Activated CD8-positive, alpha-beta memory T cell treated with anti-CD3 and anti-CD28 coated beads, Interleukin-2, amount 50 U/mL, for 48 hours (primary cell): ENCODE measurements around the gene PIGS.

Experiments
- DNase-seq: peaks from one replicate; pipeline ENCODE4 v3.0.0-alpha.2; 2020

PIGS gene

DNA sequence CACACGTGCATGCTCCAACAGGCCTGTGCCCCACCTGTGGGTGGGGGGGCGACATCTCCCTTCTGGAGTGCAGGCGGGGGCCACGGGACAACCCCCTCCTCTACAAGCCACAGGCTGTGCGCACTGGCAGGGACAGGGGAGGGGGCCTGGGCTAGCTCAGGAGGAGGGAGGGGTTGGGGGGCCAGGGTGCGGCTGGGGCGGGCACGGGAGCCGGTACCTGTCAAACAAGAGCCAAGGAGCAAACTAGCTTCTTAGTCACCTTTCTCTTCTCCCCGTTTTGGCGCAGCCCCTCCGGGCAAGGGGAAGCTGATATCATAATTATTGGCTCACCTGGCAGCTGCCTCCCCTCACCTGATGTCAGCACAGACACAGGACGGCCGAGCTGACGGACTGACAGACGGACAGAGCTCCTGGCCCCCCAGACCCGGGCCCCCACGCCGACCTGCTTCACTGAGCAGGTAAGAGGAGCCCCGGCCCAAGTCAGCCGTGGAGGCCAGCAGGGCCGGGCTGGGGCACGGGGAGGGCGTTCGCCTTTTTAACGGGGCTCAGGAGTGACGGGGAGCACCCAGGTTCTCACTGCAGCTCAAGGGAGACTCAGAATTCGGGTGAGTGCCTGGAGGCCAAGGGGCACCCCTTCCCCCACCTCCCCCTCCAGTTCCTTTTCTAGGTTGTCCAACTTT lies 65.2 kb downstream of the PIGS start, which contains the start of gene FOXN1:
TSS of gene FOXN1 (plus strand) at position 363 of the 680 bp plus-strand sequence. CDS start 17,622 bp downstream, outside the sequence.
- no peak for DNase-seq

GRCh38 chr17:28503420-28503819 lies 67.9 kb downstream of the PIGS start:
- DNase-seq: no peak
